SH-SY5Y (cell line): ENCODE measurements around the gene PSRC1.

ENCODE experiments used
- GATA2 ChIP-seq: IDR thresholded peaks from 2 replicates; pipeline ENCODE4 v1.6.1; 2011; ENCODE audit warnings: mild to moderate bottlenecking, low read depth, low read length
- GATA3 ChIP-seq: IDR thresholded peaks from 2 replicates; pipeline ENCODE4 v1.6.1; 2011; ENCODE audit warnings: low read depth, mild to moderate bottlenecking, low read length, moderate library complexity

The PSRC1 gene

DNA sequence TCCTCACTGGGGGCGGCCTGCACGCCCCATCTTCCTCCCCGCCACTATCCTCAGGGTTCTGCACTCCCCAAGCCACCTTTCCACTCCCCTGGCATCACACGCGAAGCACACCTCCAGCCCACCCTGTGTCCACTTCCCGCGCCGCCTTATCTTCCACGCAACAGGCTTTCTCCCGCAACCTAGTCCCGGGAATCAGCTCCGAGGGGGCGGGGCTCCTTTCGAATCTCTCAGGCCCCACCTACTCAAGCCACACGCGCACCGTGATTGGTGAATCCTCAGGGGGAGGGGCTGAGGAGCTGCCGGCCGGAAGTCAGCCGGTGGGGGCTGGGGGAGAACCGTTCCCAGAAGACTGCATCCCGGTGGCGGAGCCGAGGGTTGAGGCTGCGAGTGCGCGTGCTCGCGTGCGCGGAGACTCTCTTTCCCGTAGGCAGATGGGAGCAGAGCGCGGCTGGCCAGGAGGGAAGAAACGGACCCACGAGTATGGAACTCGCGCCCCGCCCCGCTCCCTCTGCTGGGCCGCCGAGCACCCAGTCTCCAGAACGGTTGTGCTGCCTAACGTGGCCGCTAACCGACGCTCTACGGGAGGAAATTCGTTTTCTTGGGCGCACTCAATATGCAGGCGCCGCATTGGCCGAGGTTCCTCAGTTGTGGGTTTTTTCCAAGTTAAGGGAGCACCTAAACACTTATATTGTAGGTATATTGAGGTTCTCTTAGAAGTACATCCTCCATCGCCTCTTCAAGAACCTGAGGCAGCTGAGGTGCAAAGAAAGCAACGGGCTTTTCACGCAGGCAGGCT lies at the start of gene PSRC1:
Gene PSRC1, minus strand, starts transcription at position 194 of the 796 bp plus-strand sequence.
- TF ChIP-seq GATA2: no peak
- no peak for TF ChIP-seq GATA3

DNA sequence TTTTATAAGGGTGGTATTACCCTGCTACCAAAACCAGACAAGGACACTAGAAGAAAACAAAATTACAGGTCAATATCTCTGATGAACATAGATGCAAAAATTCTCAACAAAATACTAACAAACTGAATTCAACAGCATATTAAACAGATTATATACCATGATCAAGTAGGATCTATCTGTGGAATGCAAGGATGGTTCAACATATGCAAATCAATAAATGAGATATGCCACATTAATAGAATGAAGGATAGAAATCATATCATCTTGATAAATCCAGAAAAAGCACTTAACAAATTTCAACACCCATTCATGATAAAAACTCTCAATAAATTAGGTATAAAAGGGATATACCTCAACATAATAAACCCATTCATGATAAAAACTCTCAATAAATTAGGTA lies 48.2 kb upstream of the PSRC1 start:
- no peak for TF ChIP-seq GATA3
- no peak for TF ChIP-seq GATA2

DNA sequence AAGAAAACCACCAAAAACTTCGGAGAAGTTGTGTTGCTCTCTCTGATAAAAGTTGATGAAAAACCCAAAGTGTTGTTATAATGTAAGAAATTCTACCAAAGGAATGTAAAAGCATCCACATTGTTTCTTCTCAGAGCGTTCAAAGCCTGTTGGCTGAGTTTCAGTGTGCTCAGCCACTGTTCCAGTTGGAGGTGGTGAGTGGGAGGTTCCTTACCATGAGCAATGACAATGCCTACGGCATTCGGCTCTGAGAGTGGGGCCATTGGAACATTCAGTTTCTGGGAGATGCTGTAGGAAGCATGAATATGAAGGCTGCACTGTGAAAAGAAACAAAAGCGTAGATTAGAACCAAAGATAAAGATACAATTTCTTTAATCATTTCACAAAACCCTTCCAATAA lies 44.3 kb upstream of the PSRC1 start:
- no peak for TF ChIP-seq GATA2
- TF ChIP-seq GATA3: no peak

DNA sequence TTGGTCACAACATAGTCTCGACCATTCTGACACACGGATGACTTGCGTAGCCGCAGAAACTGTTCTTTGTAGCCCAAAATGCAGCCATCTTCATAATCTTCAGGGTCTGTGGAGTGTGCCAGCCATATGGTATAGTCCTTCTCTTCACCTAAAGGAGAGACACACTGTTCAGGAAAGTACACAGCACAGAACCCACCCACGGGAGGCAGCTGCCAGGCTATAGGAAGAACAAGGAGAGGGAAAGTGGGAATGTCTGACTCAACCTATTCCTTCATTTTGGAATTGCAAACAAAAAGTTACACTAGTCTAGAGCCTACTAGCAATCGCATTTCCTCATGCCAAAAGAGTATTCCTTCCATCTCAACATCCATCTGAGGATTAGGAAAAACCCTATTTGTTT lies 40.0 kb upstream of the PSRC1 start:
- TF ChIP-seq GATA2 (no peak), GATA3 (no peak)

DNA sequence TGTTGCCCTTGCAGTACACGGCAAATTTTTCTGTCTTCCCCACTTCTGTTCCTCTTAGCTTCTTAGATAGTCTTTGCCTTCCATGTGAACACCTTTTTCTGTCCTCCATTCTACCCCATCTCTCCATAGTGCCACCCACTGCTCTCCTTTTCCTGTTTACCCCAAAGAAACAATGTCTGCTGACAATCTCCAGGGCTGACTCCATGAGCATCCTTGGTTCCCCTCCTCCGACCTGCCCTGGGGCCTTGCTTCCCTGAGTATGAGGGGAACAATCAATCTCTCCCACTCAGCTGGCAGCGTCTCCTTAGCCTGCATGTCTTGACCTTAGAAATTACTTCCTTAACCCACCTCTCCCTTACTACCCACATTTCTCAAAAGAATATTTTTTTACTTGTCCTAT lies 36.2 kb upstream of the PSRC1 start:
- no peak for TF ChIP-seq GATA3
- TF ChIP-seq GATA2: no peak

DNA sequence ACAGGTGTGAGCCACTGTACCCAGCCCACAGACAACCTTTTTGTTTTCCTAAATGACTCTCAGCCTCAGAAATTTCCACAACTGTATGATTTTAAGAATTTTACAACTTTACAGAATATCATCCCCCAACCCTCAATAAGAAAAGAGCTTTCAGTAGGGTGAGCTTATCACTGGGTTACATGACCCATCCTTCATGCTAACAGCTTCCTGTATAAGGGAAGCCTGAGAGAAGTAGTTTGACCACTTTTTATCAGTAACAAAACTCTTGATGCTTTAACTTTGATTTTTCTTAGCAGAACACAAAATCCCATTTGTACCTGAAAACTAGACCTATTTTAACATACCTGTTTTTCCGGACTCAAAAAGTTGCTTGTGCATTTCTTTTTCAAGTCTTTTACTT lies 33.6 kb upstream of the PSRC1 start:
- TF ChIP-seq GATA2: no peak
- TF ChIP-seq GATA3: no peak

DNA sequence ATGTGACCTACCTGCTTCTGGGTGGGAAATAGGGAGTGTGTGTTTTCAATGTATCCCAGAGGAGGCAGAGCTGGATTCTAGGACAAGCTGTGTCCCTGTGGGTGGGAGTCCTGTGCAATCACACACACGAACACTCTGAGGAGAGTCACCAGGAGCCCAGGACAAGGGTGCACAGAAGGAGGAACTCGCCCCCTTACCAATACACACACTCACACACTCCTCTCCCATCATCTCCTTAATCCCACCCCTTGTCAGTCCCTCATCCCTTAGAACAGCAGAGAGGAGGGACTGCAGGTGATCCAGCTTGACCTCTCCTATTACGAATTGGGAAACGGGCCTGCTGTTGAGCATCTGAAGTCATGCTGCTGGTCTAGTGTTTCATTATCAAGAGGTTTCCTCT lies 32.3 kb upstream of the PSRC1 start:
- TF ChIP-seq GATA2: no peak
- TF ChIP-seq GATA3: no peak

DNA sequence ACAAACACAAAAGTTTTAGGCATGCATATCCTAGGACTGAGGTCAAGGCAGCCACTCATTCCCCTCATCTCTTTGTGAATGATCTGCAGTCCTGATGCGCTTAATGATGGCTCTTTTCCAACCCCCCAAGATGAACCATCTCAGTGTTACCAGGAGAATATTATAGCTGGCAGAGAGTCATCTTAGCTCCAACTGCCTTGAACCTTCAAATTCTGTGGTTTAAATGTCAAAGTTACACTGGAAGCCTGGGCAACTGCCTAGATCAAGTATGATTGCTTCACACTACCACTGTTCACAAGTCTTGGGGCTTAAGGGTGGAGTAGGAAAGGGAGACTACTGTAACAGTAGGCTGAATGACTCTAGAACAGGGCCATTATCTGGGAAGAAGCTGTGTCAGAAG lies 31.9 kb upstream of the PSRC1 start:
- TF ChIP-seq GATA3 (no peak), GATA2 (no peak)

DNA sequence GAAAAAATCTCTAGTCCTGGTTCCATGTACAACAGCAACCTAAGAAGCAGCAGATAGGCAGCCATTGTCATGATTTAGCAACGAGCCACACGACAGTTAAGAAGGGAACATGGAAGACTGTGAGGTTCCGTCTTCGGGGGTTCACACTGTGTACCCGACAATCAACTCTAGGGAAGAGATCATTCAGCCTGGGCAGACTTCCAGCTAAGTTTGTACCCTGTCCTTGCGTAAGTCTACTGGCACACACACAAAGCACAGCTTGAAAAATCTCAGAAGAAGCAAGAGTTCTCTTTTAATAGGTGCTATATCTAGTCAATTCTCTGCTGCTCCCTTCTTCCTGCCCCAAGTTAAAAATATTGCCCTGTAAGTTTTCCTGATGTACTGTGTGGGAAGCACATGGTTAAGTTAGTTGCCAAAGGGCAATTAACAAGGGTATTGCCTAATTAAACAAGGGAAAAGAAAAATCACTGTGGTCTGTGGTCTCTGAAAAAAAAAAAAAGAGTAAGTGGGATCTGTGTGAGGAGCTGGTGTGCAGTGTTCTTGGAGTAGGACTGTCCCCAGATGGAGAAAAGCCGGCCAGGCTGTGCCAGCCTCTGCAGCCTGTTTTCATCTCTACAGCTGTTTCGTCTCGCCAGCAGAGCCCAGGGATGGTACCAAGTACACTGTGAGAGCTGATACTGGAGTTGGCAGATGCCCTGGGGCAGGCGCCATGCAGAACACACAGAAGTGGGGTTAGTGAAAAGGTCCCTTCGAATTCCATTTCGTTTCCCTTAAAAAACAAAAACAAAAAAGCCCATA lies 30.2 kb upstream of the PSRC1 start:
- TF ChIP-seq GATA2 (no peak), GATA3 (no peak)

DNA sequence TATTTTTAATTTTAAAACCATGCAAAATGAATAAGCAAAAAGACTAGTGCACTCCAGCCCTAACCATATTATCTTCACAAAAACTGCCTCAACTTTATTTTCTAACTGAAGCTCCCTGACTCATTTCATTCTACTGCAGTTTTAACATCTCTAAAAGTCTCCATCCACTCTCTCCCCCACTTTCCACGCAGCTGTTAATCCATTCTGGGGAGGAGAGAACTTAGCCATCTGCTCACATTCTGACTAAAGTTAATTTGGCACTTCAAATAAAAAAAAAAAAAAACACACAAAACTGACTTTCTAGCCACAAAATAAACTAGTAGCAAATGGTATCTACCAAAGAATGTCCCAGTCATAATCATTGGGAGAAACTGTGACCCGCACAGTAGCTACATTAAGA lies 29.3 kb upstream of the PSRC1 start:
- TF ChIP-seq GATA2 (no peak), GATA3 (no peak)

DNA sequence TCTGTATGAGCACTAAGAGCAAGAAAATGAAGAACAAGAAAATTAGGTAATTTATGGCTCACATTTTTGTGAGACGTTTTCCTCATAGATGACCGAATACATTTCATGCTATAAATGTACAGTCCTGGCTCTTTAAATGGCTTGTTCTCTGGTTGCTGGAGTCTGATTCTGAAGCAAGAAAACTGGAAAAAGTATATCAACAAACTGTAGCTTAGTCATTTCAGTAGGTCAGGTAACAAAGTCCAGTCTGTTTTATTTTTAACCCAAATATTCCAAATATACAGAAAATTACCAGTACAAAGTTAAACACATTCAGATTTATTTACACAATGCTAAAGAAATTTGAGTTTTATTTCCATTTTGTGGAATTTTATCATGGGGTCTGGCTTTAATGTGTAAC lies 26.4 kb upstream of the PSRC1 start:
- TF ChIP-seq GATA3 (no peak), GATA2 (no peak)

DNA sequence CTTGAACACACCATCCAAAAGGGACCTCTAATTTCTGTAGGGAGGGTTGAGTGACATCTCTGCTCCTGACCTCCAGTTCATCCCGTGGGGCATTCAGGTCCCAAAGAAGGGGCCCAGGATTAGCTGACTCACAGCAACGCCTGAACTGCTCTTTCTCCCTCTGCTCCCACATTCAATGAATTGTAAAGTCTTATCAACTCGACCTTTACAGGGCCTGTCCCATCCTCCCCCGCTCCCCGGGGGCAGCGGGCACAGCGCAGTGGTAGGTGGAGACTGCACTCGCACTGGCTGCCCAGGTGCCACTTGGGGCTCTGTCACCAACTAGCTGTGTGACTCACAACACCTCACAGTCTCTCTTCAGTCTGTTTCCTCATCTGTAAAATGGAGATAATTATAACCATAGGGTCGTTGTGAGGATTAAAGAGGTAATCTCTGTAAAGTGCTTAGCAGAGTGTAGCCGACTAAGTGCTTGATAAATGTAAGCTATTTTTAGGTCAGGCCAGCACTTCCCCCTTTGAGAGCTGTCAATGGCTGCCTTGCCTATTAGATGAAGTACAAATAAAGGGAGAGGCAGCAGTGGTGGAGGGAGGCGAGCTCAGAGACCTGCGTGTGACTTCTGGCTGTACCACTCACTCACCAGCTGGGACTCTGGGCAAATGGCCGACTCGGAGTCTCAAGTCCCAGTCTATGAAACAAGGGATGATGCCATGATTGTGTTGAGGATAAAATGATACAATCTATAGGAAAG lies 24.5 kb upstream of the PSRC1 start:
- TF ChIP-seq GATA2: no peak
- TF ChIP-seq GATA3: no peak

DNA sequence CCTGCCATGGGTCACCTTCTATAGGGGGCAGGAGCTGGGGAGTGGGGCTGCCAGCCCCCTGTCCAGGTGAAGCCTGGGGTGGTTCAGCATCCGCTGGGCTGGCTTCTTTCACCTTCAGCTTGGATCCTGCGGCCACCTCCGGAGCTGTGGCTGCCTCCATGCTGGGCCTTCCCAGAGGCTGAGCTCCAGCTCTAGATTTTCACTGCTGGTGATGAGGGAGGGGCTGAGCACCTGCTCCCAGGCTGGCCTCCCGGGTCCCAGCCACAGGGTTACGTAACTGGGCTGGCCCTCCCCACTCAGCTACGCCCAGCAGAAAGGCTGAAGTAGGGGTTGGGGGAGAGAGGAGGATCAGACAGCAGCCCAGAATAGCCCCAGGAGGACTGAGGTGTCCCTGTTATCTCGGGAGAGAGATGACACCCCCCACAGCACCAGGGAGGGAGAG lies 23.9 kb upstream of the PSRC1 start, which contains the start of gene MYBPHL:
Gene MYBPHL, minus strand, starts transcription at position 180 of the 442 bp plus-strand sequence. Its CDS starts 20 bp downstream, at position 160.
- TF ChIP-seq GATA2 (no peak), GATA3 (no peak)
